HCT116 (cell line): ENCODE data around the gene RBP2. TPM values are rescaled to one million over a fixed set of nuclear protein-coding genes. Genes with fewer than 3 reads are reported as not detected.

Experiments used
- ATAC-seq: fragments of 200-7000 bp; cut with Tn5 transposase; 2 replicates; pipeline ENCODE4 v1.9.1; 2020; ENCODE audit warnings: mild to moderate bottlenecking, moderate library complexity
- BruUV-seq: library from RNA; stranded (reverse); fragments of 400-500 nt; replicated peaks from 2 replicates; lab custom pipeline; 2021; lab: Mats Ljungman, UMichigan
- CTCF ChIA-PET: fragments of 300-600 bp; sonication (Branson Sonifier 250); formaldehyde crosslinking; loops from one replicate; lab custom pipeline; 2021; ENCODE audit warnings: antibody characterized with exemption; lab: Charles Lee
- POLR2A ChIA-PET: fragments of 300-600, 350-600 bp; sonication (Branson Sonifier 250); formaldehyde crosslinking; loops from one replicate; lab custom pipeline; 2021; ENCODE audit warnings: antibody characterized with exemption; lab: Charles Lee
- RAD21 ChIA-PET, 2 experiments: fragments of 300-600 bp; sonication (Branson Sonifier 250); formaldehyde crosslinking; loops; one replicate each; lab custom pipeline; 2023; ENCODE audit warnings: low total read pairs in 2 of 2; ENCODE audit not compliant: uncharacterized antibody in 2 of 2, unreplicated experiment in 2 of 2, low non-redundant PET in 1 of 2; lab: Charles Lee
- DNase-seq: peaks from one replicate; pipeline ENCODE4 v3.0.0-alpha.2; 2010; ENCODE audit warnings: low read depth, low spot score
- H2AFZ ChIP-seq: fragments of 200-600 bp; shearing (Covaris generic), sonication (generic); 2 replicates; pipeline ENCODE4 v1.6.1; 2017; ENCODE audit warnings: low read depth, mixed run types, mixed read lengths, antibody characterized with exemption, low read length; ENCODE audit not compliant: poor library complexity, severe bottlenecking
- H3K27ac ChIP-seq: 2 replicates; pipeline ENCODE4 v1.5.1; 2012; ENCODE audit warnings: low read depth, low read length
- H3K27me3 ChIP-seq: fragments of 200-600 bp; sonication (generic); 2 replicates; pipeline ENCODE4 v1.6.1; 2016; ENCODE audit warnings: mixed run types, low read length, mixed read lengths; ENCODE audit not compliant: insufficient read depth
- H3K36me3 ChIP-seq, 2 experiments: fragments of 200-500 bp in 1 of 2; fragments of 200-600 bp in 1 of 2; sonication (Bioruptor generic) in 1 of 2; sonication (generic) in 1 of 2; 2 replicates each; pipeline versions ENCODE4 v1.5.1 to v1.6.1; 2014 to 2016; ENCODE audit warnings: low read length in 2 of 2, inconsistent platforms in 1 of 2, mixed read lengths in 1 of 2, mixed run types in 1 of 2; ENCODE audit not compliant: insufficient read depth in 2 of 2, control insufficient read depth in 1 of 2
- H3K4me1 ChIP-seq, 2 experiments: fragments of 200-600 bp in 1 of 2; sonication (generic) in 1 of 2; 2 replicates each; pipeline versions ENCODE4 v1.5.1 to v1.6.1; 2012 to 2017; ENCODE audit warnings: low read length in 2 of 2, inconsistent platforms in 1 of 2, mild to moderate bottlenecking in 1 of 2, mixed read lengths in 1 of 2, mixed run types in 1 of 2, moderate library complexity in 1 of 2; ENCODE audit not compliant: insufficient read depth in 2 of 2, control insufficient read depth in 1 of 2
- H3K4me2 ChIP-seq: fragments of 200-600 bp; sonication (generic); 2 replicates; pipeline ENCODE4 v1.6.1; 2017; ENCODE audit warnings: mixed run types, low read length, mixed read lengths
- H3K4me3 ChIP-seq, 2 experiments: fragments of 200-600 bp in 1 of 2; sonication (generic) in 1 of 2; replicated peaks in 1 of 2; 2 replicates each; pipeline ENCODE4 v1.5.1; 2011 to 2016; ENCODE audit warnings: low read length in 2 of 2, control low read depth in 1 of 2, low read depth in 1 of 2, mild to moderate bottlenecking in 1 of 2, mixed read lengths in 1 of 2, mixed run types in 1 of 2
- H3K79me2 ChIP-seq: fragments of 200-600 bp; sonication (generic); 2 replicates; pipeline ENCODE4 v1.6.1; 2017; ENCODE audit warnings: mild to moderate bottlenecking, mixed run types, low read length, moderate library complexity, mixed read lengths; ENCODE audit not compliant: insufficient read depth
- H3K9ac ChIP-seq: fragments of 200-600 bp; sonication (generic); 2 replicates; pipeline ENCODE4 v1.6.1; 2016; ENCODE audit warnings: low read length, mixed read lengths
- H3K9me2 ChIP-seq: fragments of 200-600 bp; sonication (generic), shearing (Covaris generic); 2 replicates; pipeline ENCODE4 v1.6.1; 2017; ENCODE audit warnings: mixed run types, mild to moderate bottlenecking, moderate library complexity; ENCODE audit not compliant: insufficient read depth
- H3K9me3 ChIP-seq, 2 experiments: fragments of 200-500 bp in 1 of 2; fragments of 200-600 bp in 1 of 2; sonication (Bioruptor generic) in 1 of 2; sonication (generic) in 1 of 2; 2 replicates each; pipeline ENCODE4 v1.6.1; 2014 to 2017; ENCODE audit warnings: low read length in 2 of 2, mixed read lengths in 2 of 2, inconsistent platforms in 1 of 2, low read depth in 1 of 2, mild to moderate bottlenecking in 1 of 2, mixed run types in 1 of 2, moderate library complexity in 1 of 2; ENCODE audit not compliant: control insufficient read depth in 1 of 2, insufficient read depth in 1 of 2
- H4K20me1 ChIP-seq: fragments of 200-600 bp; sonication (generic), shearing (Covaris generic); 2 replicates; pipeline ENCODE4 v1.6.1; 2017; ENCODE audit warnings: mixed run types, mild to moderate bottlenecking, moderate library complexity; ENCODE audit not compliant: insufficient read depth
- CBX3 ChIP-seq: IDR thresholded peaks from 2 replicates; pipeline ENCODE4 v1.6.1; 2012; ENCODE audit warnings: low read depth
- CEBPB ChIP-seq: IDR thresholded peaks from 2 replicates; pipeline ENCODE4 v1.6.1; 2012; ENCODE audit warnings: low read depth
- CTCF ChIP-seq, 3 experiments: fragments of 200-600 bp in 1 of 3; sonication (generic) in 1 of 3; IDR thresholded peaks in 2 of 3; conservative IDR thresholded peaks in 1 of 3; 2 replicates each; pipeline ENCODE4 v1.5.1; 2012 to 2017; ENCODE audit warnings: low read depth in 2 of 3, low read length in 2 of 3, antibody characterized with exemption in 1 of 3, borderline replicate concordance in 1 of 3, control low read depth in 1 of 3, mild to moderate bottlenecking in 1 of 3, mixed read lengths in 1 of 3, mixed run types in 1 of 3, moderate library complexity in 1 of 3; ENCODE audit not compliant: insufficient read depth in 1 of 3
- EGR1 ChIP-seq: IDR thresholded peaks from 2 replicates; pipeline ENCODE4 v1.6.1; 2012; ENCODE audit warnings: low read depth
- ELF1 ChIP-seq: IDR thresholded peaks from 2 replicates; pipeline ENCODE4 v1.6.1; 2012; ENCODE audit warnings: low read depth, borderline replicate concordance
- EZH2phosphoT487 ChIP-seq: fragments of 200-600 bp; IDR thresholded peaks from 2 replicates; pipeline ENCODE4 v1.6.1; 2018; ENCODE audit warnings: antibody characterized with exemption, borderline replicate concordance
- FOSL1 ChIP-seq: IDR thresholded peaks from 2 replicates; pipeline ENCODE4 v1.6.1; 2012; ENCODE audit warnings: low read depth
- JUND ChIP-seq: IDR thresholded peaks from 2 replicates; pipeline ENCODE4 v1.6.1; 2012
- POLR2A ChIP-seq: IDR thresholded peaks from 2 replicates; pipeline ENCODE4 v1.7.0; 2011; ENCODE audit warnings: borderline replicate concordance; ENCODE audit not compliant: insufficient read depth, insufficient read length; ENCODE audit errors: extremely low read depth
- RAD21 ChIP-seq: IDR thresholded peaks from 2 replicates; pipeline ENCODE4 v1.6.1; 2012; ENCODE audit warnings: low read depth, mild to moderate bottlenecking
- REST ChIP-seq: IDR thresholded peaks from 2 replicates; pipeline ENCODE4 v1.6.1; 2012; ENCODE audit warnings: low read depth
- SP1 ChIP-seq: IDR thresholded peaks from 2 replicates; pipeline ENCODE4 v1.6.1; 2012; ENCODE audit warnings: low read depth
- SRF ChIP-seq: IDR thresholded peaks from 2 replicates; pipeline ENCODE4 v1.6.1; 2012; ENCODE audit warnings: low read depth
- TCF7L2 ChIP-seq: IDR thresholded peaks from 2 replicates; pipeline ENCODE4 v1.7.0; 2011; ENCODE audit warnings: borderline replicate concordance, inconsistent platforms; ENCODE audit not compliant: insufficient read depth, insufficient read length; ENCODE audit errors: extremely low read depth
- YY1 ChIP-seq: IDR thresholded peaks from 2 replicates; pipeline ENCODE4 v1.6.1; 2011; ENCODE audit warnings: low read length, low read depth, moderate library complexity, mild to moderate bottlenecking; ENCODE audit not compliant: insufficient replicate concordance; ENCODE audit errors: extremely low read depth
- ZFX ChIP-seq: fragments of 450-650 bp; IDR thresholded peaks from 2 replicates; pipeline ENCODE4 v1.6.1; 2017
- intact Hi-C: fragments of 100-400 bp; cut with micrococcal nuclease; formaldehyde crosslinking; loops from 2 replicates; pipeline ENCODE4 v1.10.0; 2022
- total RNA-seq: library from RNA; stranded (reverse); gene quantifications from one replicate; pipeline ENCODE4 v1.2.1, GENCODE V29; 2021; ENCODE audit not compliant: unreplicated experiment
- TF ChIP-seq, protein P1 (sequence below): IDR thresholded peaks from 2 replicates; pipeline ENCODE4 v1.6.1; 2011; ENCODE audit warnings: mild to moderate bottlenecking, low read length, moderate library complexity; ENCODE audit not compliant: insufficient replicate concordance; ENCODE audit errors: extremely low read depth
- TF ChIP-seq, protein P2 (sequence below): IDR thresholded peaks from 2 replicates; pipeline ENCODE4 v1.6.1; 2012

The RBP2 gene
- total RNA-seq, 1 experiment from 2014 or later, result not detected

DNA sequence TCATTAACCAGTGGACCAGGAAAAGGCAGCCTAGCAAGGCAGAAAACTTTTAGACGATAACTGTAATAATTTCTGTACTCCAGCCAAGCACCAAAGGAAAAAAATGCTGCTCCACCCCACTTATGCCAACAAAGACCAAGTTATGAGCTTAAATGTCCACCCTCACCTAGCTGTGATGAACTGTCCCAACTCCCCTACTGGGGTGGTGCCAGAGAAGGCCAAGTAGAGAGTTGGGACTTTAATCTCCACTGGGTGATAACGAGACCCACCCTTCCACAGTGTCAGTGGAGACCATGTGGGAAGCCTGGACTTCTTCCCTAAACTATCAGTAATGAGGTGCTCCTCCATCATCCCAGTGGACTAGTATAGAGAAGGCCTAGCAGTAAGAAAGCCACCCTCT, 53.1 kb downstream of the RBP2 start:
- H3K27me3 ChIP-seq, result no peaks in the 10 kb centered on the region
- H3K9me3 ChIP-seq, result no peaks in the 10 kb centered on the region
- ChIA-PET RAD21 (no interaction called here), CTCF (no interaction called here), POLR2A (no interaction called here)
- no peaks in the 10 kb centered on the region for H3K9me2 ChIP-seq
- TF ChIP-seq CTCF (IDR thresholded peaks at IDR 0.05 in 2 of 3, conservative IDR thresholded peaks at IDR 0.05 in 1 of 3; ENCODE audit: borderline replicate concordance in 1 of 3, insufficient read depth in 1 of 3, low read depth in 2 of 3, low read length in 2 of 3) (no peak), ELF1 (no peak), ZFX (no peak), JUND (no peak), EGR1 (no peak), SRF (no peak), EZH2phosphoT487 (no peak), SP1 (no peak), RAD21 (no peak), CBX3 (no peak), FOSL1 (no peak), TCF7L2 (no peak), POLR2A (no peak), REST (no peak), YY1 (no peak), CEBPB (no peak)
- TF ChIP-seq, protein P1, sequence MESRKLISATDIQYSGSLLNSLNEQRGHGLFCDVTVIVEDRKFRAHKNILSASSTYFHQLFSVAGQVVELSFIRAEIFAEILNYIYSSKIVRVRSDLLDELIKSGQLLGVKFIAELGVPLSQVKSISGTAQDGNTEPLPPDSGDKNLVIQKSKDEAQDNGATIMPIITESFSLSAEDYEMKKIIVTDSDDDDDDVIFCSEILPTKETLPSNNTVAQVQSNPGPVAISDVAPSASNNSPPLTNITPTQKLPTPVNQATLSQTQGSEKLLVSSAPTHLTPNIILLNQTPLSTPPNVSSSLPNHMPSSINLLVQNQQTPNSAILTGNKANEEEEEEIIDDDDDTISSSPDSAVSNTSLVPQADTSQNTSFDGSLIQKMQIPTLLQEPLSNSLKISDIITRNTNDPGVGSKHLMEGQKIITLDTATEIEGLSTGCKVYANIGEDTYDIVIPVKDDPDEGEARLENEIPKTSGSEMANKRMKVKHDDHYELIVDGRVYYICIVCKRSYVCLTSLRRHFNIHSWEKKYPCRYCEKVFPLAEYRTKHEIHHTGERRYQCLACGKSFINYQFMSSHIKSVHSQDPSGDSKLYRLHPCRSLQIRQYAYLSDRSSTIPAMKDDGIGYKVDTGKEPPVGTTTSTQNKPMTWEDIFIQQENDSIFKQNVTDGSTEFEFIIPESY, result no peak
- TF ChIP-seq, protein P2, sequence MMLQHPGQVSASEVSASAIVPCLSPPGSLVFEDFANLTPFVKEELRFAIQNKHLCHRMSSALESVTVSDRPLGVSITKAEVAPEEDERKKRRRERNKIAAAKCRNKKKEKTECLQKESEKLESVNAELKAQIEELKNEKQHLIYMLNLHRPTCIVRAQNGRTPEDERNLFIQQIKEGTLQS, result no peak
- no peak overlapping the region for H3K4me3 ChIP-seq
- intact Hi-C loops, result loop anchor here (10.0 kb wide), 2 partner anchors 512 to 632 kb away; partner anchors contain the start of gene CLSTN2
- H3K27ac ChIP-seq, result no peak overlapping the region
- H3K9ac ChIP-seq, result no peak overlapping the region
- no TSS peak for BruUV-seq
- no peaks in the 10 kb centered on the region for H3K36me3 ChIP-seq
- no peak for DNase-seq
- H4K20me1 ChIP-seq, result no peaks in the 10 kb centered on the region
- H3K4me1 ChIP-seq, result peaks cover 0 to 4% of the 10 kb centered on the region in 2 experiments; a peak in 1 of 4 replicates
- ATAC-seq, result no peak
- H2AFZ ChIP-seq, result no peak overlapping the region
- no peaks in the 10 kb centered on the region for H3K79me2 ChIP-seq
- no peak overlapping the region for H3K4me2 ChIP-seq
